GM11168 (cell line): Measurements from ENCODE around the gene PROZ.

Experiments
- in situ Hi-C: fragments of 300-500 bp; cut with MboI; formaldehyde crosslinking; loops from one replicate; pipeline ENCODE4 v1.12.0; 2022; ENCODE audit warnings: low sequenced_read_pairs; ENCODE audit not compliant: unreplicated experiment

PROZ gene

DNA sequence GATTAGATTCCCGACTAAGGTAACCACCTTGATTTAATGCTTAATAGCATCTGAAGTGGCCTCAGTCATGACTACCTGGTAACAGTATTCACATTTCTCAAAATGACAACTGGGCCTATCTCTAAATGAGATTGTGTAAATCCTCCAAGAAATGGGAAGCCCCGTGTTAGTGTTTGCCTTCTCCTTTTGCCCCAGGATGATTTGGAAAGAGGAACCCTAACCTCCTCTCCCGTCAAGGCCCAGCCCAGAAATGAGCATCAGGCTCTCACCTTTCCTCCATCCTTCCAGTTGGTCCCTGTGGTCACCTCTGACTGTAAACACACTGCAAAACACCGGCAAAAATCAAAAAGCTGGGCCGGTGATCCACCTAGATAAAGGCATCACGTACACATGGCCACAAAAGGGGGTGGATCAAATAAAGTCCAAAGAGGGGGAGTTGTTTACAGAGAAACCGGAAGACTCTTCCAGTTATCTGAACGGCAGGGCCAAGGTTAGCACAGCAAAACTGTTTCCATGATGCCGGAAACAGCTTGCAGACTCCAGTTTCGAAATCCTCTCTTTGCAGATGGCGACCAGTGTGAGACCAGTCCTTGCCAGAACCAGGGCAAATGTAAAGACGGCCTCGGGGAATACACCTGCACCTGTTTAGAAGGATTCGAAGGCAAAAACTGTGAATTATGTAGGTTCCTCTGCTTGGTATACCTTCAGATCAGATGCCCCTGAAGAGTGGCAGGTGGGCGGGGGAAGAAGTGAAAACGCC lies 19.5 kb upstream of the PROZ start:
- in situ Hi-C loops: no loop called here

- in situ Hi-C loops: no loop called here
Measured at GRCh38 chr13:113139577-113139976, 18.9 kb upstream of the PROZ start.

GRCh38 chr13:113140677-113141600 lies 17.5 kb upstream of the PROZ start:
- in situ Hi-C loops: no loop called here

DNA sequence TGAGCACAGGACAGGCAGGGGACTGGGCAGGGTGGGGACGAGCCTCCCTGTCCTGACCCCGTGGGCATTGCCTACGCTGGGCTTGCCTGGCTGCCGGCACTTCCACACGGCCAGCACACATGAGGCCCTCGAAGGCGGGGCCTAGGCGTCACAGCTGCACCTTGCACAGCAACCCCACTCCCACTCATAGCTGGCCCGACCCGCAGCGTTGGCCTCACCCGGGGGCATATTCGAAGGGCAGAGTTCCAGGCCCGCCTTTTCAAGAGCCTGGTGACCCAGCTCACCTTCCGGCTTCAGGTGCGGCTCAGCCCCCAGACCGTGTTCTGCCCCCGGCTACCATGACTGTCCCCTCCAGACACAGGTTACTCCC lies 16.9 kb upstream of the PROZ start:
- in situ Hi-C loops: no loop called here

DNA sequence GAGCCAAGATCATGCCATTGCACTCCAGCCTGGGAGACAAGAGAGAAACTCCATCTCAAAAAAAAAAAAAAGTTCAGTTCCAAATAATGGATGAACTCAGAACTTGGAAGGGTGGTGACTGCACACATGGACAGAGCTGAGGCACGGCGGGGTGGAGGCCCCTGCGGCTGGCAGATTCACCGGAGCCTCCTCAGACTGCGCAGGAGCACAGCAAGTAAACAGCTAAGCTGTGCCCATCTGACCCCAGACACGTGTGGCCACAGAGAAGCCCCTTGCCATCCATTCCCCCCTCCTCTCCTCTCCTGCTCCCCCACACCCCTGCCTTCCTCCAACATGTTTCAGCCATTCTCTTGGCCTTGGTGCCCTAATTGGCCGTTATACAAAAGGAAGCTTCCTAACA lies 15.6 kb upstream of the PROZ start:
- in situ Hi-C loops: no loop called here

- in situ Hi-C loops: no loop called here
Measured at GRCh38 chr13:113143466-113144254, 14.8 kb upstream of the PROZ start.

- in situ Hi-C loops: no loop called here
Measured at GRCh38 chr13:113144255-113144629, 14.2 kb upstream of the PROZ start.

GRCh38 chr13:113145496-113145895 lies 13.0 kb upstream of the PROZ start:
- in situ Hi-C loops: no loop called here

- in situ Hi-C loops: no loop called here
Measured at GRCh38 chr13:113145911-113146598, 12.4 kb upstream of the PROZ start.

DNA sequence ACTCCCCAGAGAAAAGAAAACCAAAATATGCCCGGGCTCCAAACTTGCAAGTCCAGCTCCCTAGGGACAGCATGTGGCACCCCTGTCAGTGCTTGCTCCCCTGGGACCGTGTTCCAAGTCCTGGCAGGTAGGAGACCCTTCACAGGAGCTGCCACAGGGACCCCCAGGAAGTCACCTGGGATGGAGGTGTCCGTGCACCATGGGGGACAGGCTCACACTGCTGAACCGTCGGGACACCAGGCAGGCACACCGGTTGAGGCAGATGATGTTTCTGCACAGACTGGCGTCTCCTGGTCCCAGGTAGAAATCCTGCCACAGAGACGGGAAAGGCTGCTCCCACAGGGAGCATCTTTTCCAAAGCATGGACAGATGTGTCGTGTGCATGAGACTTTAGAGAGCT lies 11.7 kb upstream of the PROZ start:
- in situ Hi-C loops: no loop called here

DNA sequence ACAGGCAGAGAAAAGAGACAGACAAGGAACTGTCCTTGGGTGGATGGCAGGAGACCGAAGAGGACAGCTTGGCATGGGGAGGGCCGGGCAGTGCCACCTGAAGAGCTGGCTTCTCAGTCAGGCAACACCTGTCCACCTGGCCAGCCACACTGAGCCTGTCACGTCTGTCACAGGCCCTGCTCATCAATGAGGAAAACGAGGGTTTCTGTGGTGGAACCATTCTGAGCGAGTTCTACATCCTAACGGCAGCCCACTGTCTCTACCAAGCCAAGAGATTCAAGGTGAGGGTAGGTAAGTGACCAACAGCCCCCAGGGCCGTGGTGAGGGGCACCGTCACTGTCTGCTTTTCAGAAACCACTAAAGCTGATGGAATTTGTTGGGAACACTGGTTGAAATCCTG lies 11.2 kb upstream of the PROZ start:
- in situ Hi-C loops: no loop called here

DNA sequence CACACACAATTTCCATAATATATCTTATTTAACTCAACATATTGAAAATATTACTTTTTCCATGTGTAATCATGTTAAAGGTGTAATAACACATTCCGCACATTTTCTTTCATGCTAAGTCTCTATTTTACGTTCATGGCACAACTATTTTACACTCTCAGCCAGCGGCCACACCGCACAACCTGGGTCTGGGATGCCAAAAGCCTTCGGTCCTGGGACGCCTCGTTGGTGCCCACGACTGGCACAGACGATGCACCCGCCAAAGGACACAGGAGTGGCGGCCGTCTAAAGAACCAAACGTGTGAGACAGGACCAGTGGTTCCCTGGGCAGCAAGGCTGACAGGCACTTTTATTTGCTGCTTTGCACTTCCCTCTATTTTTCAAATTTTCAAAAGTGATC lies 10.0 kb upstream of the PROZ start:
- in situ Hi-C loops: no loop called here

- in situ Hi-C loops: no loop called here
Measured at GRCh38 chr13:113148940-113149503, 9.4 kb upstream of the PROZ start.

GRCh38 chr13:113149711-113150549 lies 8.5 kb upstream of the PROZ start:
- in situ Hi-C loops: no loop called here

DNA sequence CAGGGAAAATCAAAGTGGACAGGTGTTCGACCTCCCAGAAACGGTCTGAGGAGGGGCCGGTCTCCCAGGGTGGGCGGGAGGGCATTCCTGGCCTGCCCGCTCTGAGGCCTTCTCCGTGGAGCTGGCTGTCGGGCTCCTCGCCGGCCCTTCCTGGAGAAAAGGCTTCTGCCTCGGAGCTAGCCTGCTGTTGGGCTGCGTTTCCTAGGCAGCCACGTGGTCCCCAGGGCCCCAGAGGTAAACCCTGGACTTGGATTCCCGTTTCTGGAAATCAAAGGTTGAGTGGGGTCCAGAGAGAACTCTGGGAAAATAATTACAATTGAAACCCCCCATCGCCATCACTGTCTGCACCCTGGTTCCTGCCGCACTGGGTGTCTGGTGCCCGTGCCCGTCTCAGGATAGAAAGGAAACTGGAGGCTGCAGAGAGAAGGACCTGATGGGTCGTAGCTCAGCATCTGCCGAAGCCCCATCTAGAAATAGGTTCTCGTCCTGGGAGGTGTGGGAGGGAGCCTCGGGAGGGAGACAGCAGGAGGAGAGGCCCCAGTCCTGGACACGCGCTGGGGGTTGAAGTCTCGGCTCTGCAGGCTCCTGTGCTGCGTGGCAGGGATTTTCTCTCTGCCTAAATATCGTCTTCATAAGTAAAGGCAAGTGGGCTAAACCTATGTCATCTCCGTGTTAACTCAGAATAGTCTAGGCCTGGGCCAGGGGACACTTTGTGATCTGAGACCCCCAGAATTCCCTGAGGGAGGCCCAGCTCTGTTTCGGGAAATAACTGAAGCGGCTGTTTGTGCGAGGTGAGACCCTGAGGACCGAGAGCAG lies 7.7 kb upstream of the PROZ start:
- in situ Hi-C loops: no loop called here

DNA sequence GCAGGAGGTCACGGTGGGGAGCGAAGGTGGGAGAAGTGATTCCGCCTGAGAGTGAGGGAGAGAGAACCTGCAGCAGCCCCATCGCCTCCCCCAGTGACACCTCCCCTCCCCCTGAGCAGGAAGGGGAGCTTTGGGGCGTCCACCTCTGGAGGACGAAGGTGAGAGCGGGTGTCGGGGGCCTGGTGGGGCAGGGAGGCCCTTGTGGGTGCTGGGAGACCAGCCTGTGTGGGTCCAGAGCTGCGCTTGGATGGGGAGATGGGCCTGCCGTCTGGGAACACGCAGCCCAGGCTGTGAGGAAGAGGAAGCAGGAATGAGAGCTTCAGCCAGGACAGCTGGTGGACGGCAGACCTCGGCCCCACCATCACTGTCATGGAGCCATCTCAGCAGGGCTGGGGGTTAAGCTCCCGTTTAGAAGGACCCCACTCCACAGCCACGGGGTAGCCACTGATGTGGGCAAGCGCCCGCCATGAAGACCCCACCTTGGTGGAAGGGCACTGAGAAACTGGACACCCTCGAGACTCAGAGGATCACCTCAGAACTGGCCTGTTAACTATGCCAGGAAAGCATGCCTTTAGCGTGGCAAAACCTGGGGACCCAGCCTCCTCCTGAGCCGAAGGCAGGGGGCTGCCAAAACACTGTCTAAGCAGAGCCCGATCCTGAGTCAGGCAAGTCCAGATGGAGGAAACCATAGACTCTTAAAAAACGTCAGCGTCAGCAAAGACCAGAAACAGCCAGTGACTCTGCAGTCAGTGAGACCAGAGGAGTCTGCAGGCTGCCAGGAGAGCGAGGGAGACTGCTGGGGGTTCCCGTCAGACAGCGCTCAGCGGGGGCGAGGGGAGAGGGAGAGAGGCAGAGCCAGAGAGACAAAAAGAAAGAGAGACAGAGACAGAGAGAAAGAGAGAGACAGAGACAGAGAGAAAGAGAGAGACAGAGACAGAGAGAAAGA lies 6.4 kb upstream of the PROZ start:
- in situ Hi-C loops: no loop called here

- in situ Hi-C loops: no loop called here
Measured at GRCh38 chr13:113152691-113152983, 5.8 kb upstream of the PROZ start.
